GM19351 (cell line): Measurements from ENCODE around the gene TCF4.

ENCODE experiments used
- ATAC-seq: cut with Tn5 transposase; IDR thresholded peaks from one replicate; pipeline ENCODE4 v1.9.1; 2021; ENCODE audit warnings: mild to moderate bottlenecking, moderate library complexity; ENCODE audit not compliant: unreplicated experiment

The TCF4 gene

GRCh38 chr18:55585920-55586561 lies 2.0 kb downstream of the TCF4 start:
- no peak for ATAC-seq

- ATAC-seq, result no peak
Observed at GRCh38 chr18:55585065-55585919, 2.7 kb downstream of the TCF4 start.

GRCh38 chr18:55584201-55584600 lies 3.8 kb downstream of the TCF4 start:
- ATAC-seq, result no peak

- no peak for ATAC-seq
Observed at GRCh38 chr18:55582325-55582724, 5.7 kb downstream of the TCF4 start.

GRCh38 chr18:55579501-55580270 lies 8.3 kb downstream of the TCF4 start:
- no peak for ATAC-seq

- ATAC-seq, result no peak
Observed at GRCh38 chr18:55577812-55578539, 10.0 kb downstream of the TCF4 start.

GRCh38 chr18:55576001-55576400 lies 12.0 kb downstream of the TCF4 start:
- ATAC-seq, result no peak

GRCh38 chr18:55575066-55575465 lies 12.9 kb downstream of the TCF4 start:
- no peak for ATAC-seq

GRCh38 chr18:55573386-55573785 lies 14.6 kb downstream of the TCF4 start:
- ATAC-seq, result no peak

GRCh38 chr18:55570966-55571365 lies 17.0 kb downstream of the TCF4 start:
- ATAC-seq, result no peak

GRCh38 chr18:55566456-55566935 lies 21.5 kb downstream of the TCF4 start:
- ATAC-seq, result no peak

- no peak for ATAC-seq
Observed at GRCh38 chr18:55559739-55560138, 28.3 kb downstream of the TCF4 start.

GRCh38 chr18:55557211-55557610 lies 30.8 kb downstream of the TCF4 start:
- ATAC-seq, result no peak

- ATAC-seq, result no peak
Observed at GRCh38 chr18:55555395-55556027, 32.5 kb downstream of the TCF4 start.

GRCh38 chr18:55552526-55553189 lies 35.3 kb downstream of the TCF4 start:
- ATAC-seq, result no peak

- ATAC-seq, result no peak
Observed at GRCh38 chr18:55551227-55551626, 36.8 kb downstream of the TCF4 start.

- no peak for ATAC-seq
Observed at GRCh38 chr18:55550471-55550870, 37.5 kb downstream of the TCF4 start.

GRCh38 chr18:55549474-55550104 lies 38.4 kb downstream of the TCF4 start:
- no peak for ATAC-seq

- ATAC-seq, result no peak
Observed at GRCh38 chr18:55547705-55548056, 40.3 kb downstream of the TCF4 start.
